Naive B cell (primary cell): Measurements from ENCODE around the gene ROBO1. TPM values are rescaled to one million over a fixed set of nuclear protein-coding genes. Genes with fewer than 3 reads are reported as not detected.

Source experiments
- ATAC-seq, 2 donors: fragments of 150-1000 bp; cut with Tn5 transposase; 2 replicates each; pipeline ENCODE4 v1.10.0; 2021; ENCODE audit warnings: low read depth in 2 of 2, mild to moderate bottlenecking in 2 of 2, moderate library complexity in 2 of 2
- DNase-seq: peaks from one replicate; pipeline ENCODE4 v3.0.0; 2022
- H3K27ac Mint-ChIP-seq, 6 donors: one replicate each; pipeline ENCODE4 v1.8.0; 2020 to 2022; ENCODE audit warnings: mild to moderate bottlenecking in 6 of 6, mixed read lengths in 6 of 6, moderate library complexity in 5 of 6, inconsistent platforms in 2 of 6
- H3K27me3 Mint-ChIP-seq, 3 donors: one replicate each; pipeline ENCODE4 v1.8.0; 2021 to 2022; ENCODE audit warnings: mixed read lengths in 3 of 3, mild to moderate bottlenecking in 1 of 3
- H3K36me3 Mint-ChIP-seq, 2 donors: one replicate each; pipeline ENCODE4 v1.8.0; 2020 to 2022; ENCODE audit warnings: mixed read lengths in 2 of 2, inconsistent platforms in 1 of 2, mild to moderate bottlenecking in 1 of 2
- H3K4me1 Mint-ChIP-seq, 3 donors: one replicate each; pipeline ENCODE4 v1.8.0; 2020 to 2022; ENCODE audit warnings: mixed read lengths in 3 of 3, inconsistent platforms in 1 of 3, mild to moderate bottlenecking in 1 of 3, moderate library complexity in 1 of 3
- H3K4me3 Mint-ChIP-seq, 8 donors: one replicate each; pipeline ENCODE4 v1.8.0; 2020 to 2022; ENCODE audit warnings: mild to moderate bottlenecking in 8 of 8, mixed read lengths in 8 of 8, moderate library complexity in 8 of 8, inconsistent platforms in 2 of 8
- H3K9me3 Mint-ChIP-seq, 7 donors: one replicate each; pipeline ENCODE4 v1.8.0; 2020 to 2022; ENCODE audit warnings: mixed read lengths in 7 of 7, mild to moderate bottlenecking in 5 of 7, inconsistent platforms in 2 of 7, moderate library complexity in 1 of 7
- polyA plus RNA-seq, 6 donors: library from polyadenylated mRNA; unstranded; fragments of 300-500 nt; fragmentation: Illumina TruSeq; gene quantifications; one replicate each; pipeline ENCODE4 v1.2.3, GENCODE V29; 2021; ENCODE audit warnings: low read depth in 6 of 6

The ROBO1 gene
- polyA plus RNA-seq, 6 donors from 2014 or later = 0.39 to 0.44 TPM; not detected in 4

GRCh38 chr3:78990156-78990555 lies 777.6 kb downstream of the ROBO1 start:
- H3K4me3 Mint-ChIP-seq = no peak overlapping the region
- peaks cover 0 to 11% (median 2%) of the 10 kb centered on the region in 7 donors for H3K9me3 Mint-ChIP-seq
- no peaks in the 10 kb centered on the region for H3K27me3 Mint-ChIP-seq
- no peak overlapping the region for H3K27ac Mint-ChIP-seq
- no peaks in the 10 kb centered on the region for H3K4me1 Mint-ChIP-seq
- H3K36me3 Mint-ChIP-seq = no peaks in the 10 kb centered on the region
- ATAC-seq = no peak
- DNase-seq = no peak

GRCh38 chr3:78988324-78988723 lies 779.5 kb downstream of the ROBO1 start:
- H3K4me1 Mint-ChIP-seq = no peaks in the 10 kb centered on the region
- ATAC-seq (no peak), DNase-seq (no peak)
- no peak overlapping the region for H3K27ac Mint-ChIP-seq
- no peaks in the 10 kb centered on the region for H3K36me3 Mint-ChIP-seq
- no peak overlapping the region for H3K4me3 Mint-ChIP-seq
- H3K27me3 Mint-ChIP-seq = no peaks in the 10 kb centered on the region
- H3K9me3 Mint-ChIP-seq = peaks cover 0 to 11% (median 2%) of the 10 kb centered on the region in 7 donors

GRCh38 chr3:78986416-78987101 lies 781.2 kb downstream of the ROBO1 start:
- Mint-ChIP-seq H3K36me3 (no peaks in the 10 kb centered on the region), H3K27me3 (no peaks in the 10 kb centered on the region), H3K27ac (no peak overlapping the region), H3K9me3 (peaks cover 0 to 4% (median 2%) of the 10 kb centered on the region in 7 donors), H3K4me1 (no peaks in the 10 kb centered on the region), H3K4me3 (no peak overlapping the region)
- ATAC-seq = no peak
- DNase-seq = no peak

GRCh38 chr3:78985981-78986380 lies 781.8 kb downstream of the ROBO1 start:
- no peak for DNase-seq
- Mint-ChIP-seq H3K27ac (no peak overlapping the region), H3K9me3 (peaks cover 0 to 2% (median 0%) of the 10 kb centered on the region in 7 donors), H3K4me3 (no peak overlapping the region), H3K36me3 (no peaks in the 10 kb centered on the region), H3K4me1 (no peaks in the 10 kb centered on the region), H3K27me3 (no peaks in the 10 kb centered on the region)
- ATAC-seq = no peak

GRCh38 chr3:78979028-78979427 lies 788.8 kb downstream of the ROBO1 start:
- H3K4me3 Mint-ChIP-seq = no peak overlapping the region
- ATAC-seq (no peak), DNase-seq (no peak)
- no peaks in the 10 kb centered on the region for H3K36me3 Mint-ChIP-seq
- H3K27me3 Mint-ChIP-seq = no peaks in the 10 kb centered on the region
- H3K4me1 Mint-ChIP-seq = no peaks in the 10 kb centered on the region
- H3K27ac Mint-ChIP-seq = no peak overlapping the region
- H3K9me3 Mint-ChIP-seq = peaks cover 0 to 2% (median 0%) of the 10 kb centered on the region in 7 donors

- no peak overlapping the region for H3K4me3 Mint-ChIP-seq
- H3K9me3 Mint-ChIP-seq = peaks cover 0 to 2% (median 0%) of the 10 kb centered on the region in 7 donors
- DNase-seq (no peak), ATAC-seq (no peak)
- no peaks in the 10 kb centered on the region for H3K4me1 Mint-ChIP-seq
- no peaks in the 10 kb centered on the region for H3K27me3 Mint-ChIP-seq
- no peak overlapping the region for H3K27ac Mint-ChIP-seq
- no peaks in the 10 kb centered on the region for H3K36me3 Mint-ChIP-seq
Measured at GRCh38 chr3:78978037-78978436, 789.8 kb downstream of the ROBO1 start.

GRCh38 chr3:78977073-78977472 lies 790.7 kb downstream of the ROBO1 start:
- no peak overlapping the region for H3K27ac Mint-ChIP-seq
- DNase-seq (no peak), ATAC-seq (no peak)
- H3K27me3 Mint-ChIP-seq = no peaks in the 10 kb centered on the region
- H3K36me3 Mint-ChIP-seq = no peaks in the 10 kb centered on the region
- H3K4me3 Mint-ChIP-seq = no peak overlapping the region
- H3K9me3 Mint-ChIP-seq = peaks cover 0 to 2% (median 0%) of the 10 kb centered on the region in 7 donors
- H3K4me1 Mint-ChIP-seq = no peaks in the 10 kb centered on the region

GRCh38 chr3:78976200-78976599 lies 791.6 kb downstream of the ROBO1 start:
- Mint-ChIP-seq H3K4me3 (no peak overlapping the region), H3K9me3 (peaks cover 0 to 2% (median 0%) of the 10 kb centered on the region in 7 donors), H3K27me3 (no peaks in the 10 kb centered on the region), H3K4me1 (no peaks in the 10 kb centered on the region), H3K36me3 (no peaks in the 10 kb centered on the region), H3K27ac (no peak overlapping the region)
- DNase-seq (no peak), ATAC-seq (no peak)

GRCh38 chr3:78974181-78974790 lies 793.5 kb downstream of the ROBO1 start:
- Mint-ChIP-seq H3K36me3 (no peaks in the 10 kb centered on the region), H3K4me1 (no peaks in the 10 kb centered on the region), H3K27me3 (no peaks in the 10 kb centered on the region), H3K9me3 (peaks cover 0 to 2% (median 0%) of the 10 kb centered on the region in 7 donors), H3K4me3 (no peak overlapping the region), H3K27ac (no peak overlapping the region)
- DNase-seq (no peak), ATAC-seq (no peak)

GRCh38 chr3:78972617-78973301 lies 795.0 kb downstream of the ROBO1 start:
- Mint-ChIP-seq H3K4me3 (no peak overlapping the region), H3K27ac (no peak overlapping the region), H3K27me3 (no peaks in the 10 kb centered on the region), H3K9me3 (peaks cover 0 to 2% (median 0%) of the 10 kb centered on the region in 7 donors), H3K36me3 (no peaks in the 10 kb centered on the region), H3K4me1 (no peaks in the 10 kb centered on the region)
- no peak for DNase-seq
- ATAC-seq = no peak

GRCh38 chr3:78970656-78971055 lies 797.1 kb downstream of the ROBO1 start:
- DNase-seq = no peak
- ATAC-seq = no peak
- no peak overlapping the region for H3K4me3 Mint-ChIP-seq
- no peaks in the 10 kb centered on the region for H3K36me3 Mint-ChIP-seq
- H3K9me3 Mint-ChIP-seq = peaks cover 0 to 2% (median 0%) of the 10 kb centered on the region in 7 donors
- H3K27me3 Mint-ChIP-seq = no peaks in the 10 kb centered on the region
- H3K4me1 Mint-ChIP-seq = no peaks in the 10 kb centered on the region
- H3K27ac Mint-ChIP-seq = no peak overlapping the region

- Mint-ChIP-seq H3K36me3 (no peaks in the 10 kb centered on the region), H3K4me3 (no peak overlapping the region), H3K27ac (no peak overlapping the region), H3K27me3 (no peaks in the 10 kb centered on the region), H3K9me3 (peaks cover 0 to 2% (median 0%) of the 10 kb centered on the region in 7 donors), H3K4me1 (no peaks in the 10 kb centered on the region)
- DNase-seq (no peak), ATAC-seq (no peak)
Measured at GRCh38 chr3:78969483-78969882, 798.3 kb downstream of the ROBO1 start.

GRCh38 chr3:78967061-78967460 lies 800.7 kb downstream of the ROBO1 start:
- H3K27me3 Mint-ChIP-seq = no peaks in the 10 kb centered on the region
- peaks cover 0 to 5% (median 3%) of the 10 kb centered on the region in 7 donors for H3K9me3 Mint-ChIP-seq
- ATAC-seq (no peak), DNase-seq (no peak)
- H3K27ac Mint-ChIP-seq = no peak overlapping the region
- H3K4me3 Mint-ChIP-seq = no peak overlapping the region
- no peaks in the 10 kb centered on the region for H3K4me1 Mint-ChIP-seq
- H3K36me3 Mint-ChIP-seq = no peaks in the 10 kb centered on the region

GRCh38 chr3:78963771-78964170 lies 804.0 kb downstream of the ROBO1 start:
- ATAC-seq (no peak), DNase-seq (no peak)
- H3K4me3 Mint-ChIP-seq = no peak overlapping the region
- H3K9me3 Mint-ChIP-seq = peaks cover 0 to 7% (median 3%) of the 10 kb centered on the region in 7 donors
- no peaks in the 10 kb centered on the region for H3K36me3 Mint-ChIP-seq
- H3K4me1 Mint-ChIP-seq = no peaks in the 10 kb centered on the region
- H3K27me3 Mint-ChIP-seq = no peaks in the 10 kb centered on the region
- H3K27ac Mint-ChIP-seq = no peak overlapping the region
